CD8-positive, alpha-beta memory T cell (primary cell): ENCODE data around the gene MAP1S. TPM values are rescaled to one million over a fixed set of nuclear protein-coding genes. Genes with fewer than 3 reads are reported as not detected.

Source experiments
- CTCF ChIA-PET: fragments of 350-600 bp; sonication (Branson Sonifier 250); formaldehyde crosslinking; loops from one replicate; lab custom pipeline; 2021; ENCODE audit warnings: antibody characterized with exemption; lab: Charles Lee
- POLR2A ChIA-PET: fragments of 350-600 bp; sonication (Branson Sonifier 250); formaldehyde crosslinking; loops from one replicate; lab custom pipeline; 2021; ENCODE audit warnings: antibody characterized with exemption; lab: Charles Lee
- DNase-seq, 5 donors: peaks; one replicate each; pipeline versions ENCODE4 v3.0.0 to v3.0.0-alpha.2; 2020 to 2022; ENCODE audit warnings: mixed read lengths in 1 of 5
- H3K27ac ChIP-seq: one replicate; pipeline ENCODE4 v1.7.0; 2013; ENCODE audit warnings: low read depth, mild to moderate bottlenecking, low read length, moderate library complexity
- H3K27me3 ChIP-seq: 2 replicates; pipeline ENCODE4 v1.7.0; 2013; ENCODE audit warnings: low read length, mild to moderate bottlenecking; ENCODE audit not compliant: insufficient read depth, poor library complexity, severe bottlenecking
- H3K36me3 ChIP-seq: 2 replicates; pipeline ENCODE4 v1.7.0; 2013; ENCODE audit warnings: mild to moderate bottlenecking, low read length, moderate library complexity; ENCODE audit not compliant: insufficient read depth
- H3K4me1 ChIP-seq: 2 replicates; pipeline ENCODE4 v1.7.0; 2013; ENCODE audit warnings: mild to moderate bottlenecking, low read length, moderate library complexity; ENCODE audit not compliant: insufficient read depth
- H3K4me3 ChIP-seq: 2 replicates; pipeline ENCODE4 v1.7.0; 2013; ENCODE audit warnings: mild to moderate bottlenecking, low read length
- H3K9me3 ChIP-seq: 2 replicates; pipeline ENCODE4 v1.7.0; 2013; ENCODE audit warnings: mild to moderate bottlenecking, low read length
- H3K27ac Mint-ChIP-seq, 8 donors: one replicate each; pipeline ENCODE4 v1.8.0; 2020 to 2021; ENCODE audit warnings: mixed read lengths in 8 of 8, mild to moderate bottlenecking in 6 of 8, inconsistent platforms in 3 of 8, moderate library complexity in 3 of 8
- H3K27me3 Mint-ChIP-seq, 2 donors: one replicate each; pipeline ENCODE4 v1.8.0; 2020 to 2021; ENCODE audit warnings: mixed read lengths in 2 of 2, mild to moderate bottlenecking in 1 of 2, moderate library complexity in 1 of 2
- H3K36me3 Mint-ChIP-seq, 3 donors: one replicate each; pipeline ENCODE4 v1.8.0; 2020 to 2021; ENCODE audit warnings: mixed read lengths in 3 of 3, inconsistent platforms in 1 of 3, mild to moderate bottlenecking in 1 of 3
- H3K4me1 Mint-ChIP-seq, 3 donors: one replicate each; pipeline ENCODE4 v1.8.0; 2020 to 2021; ENCODE audit warnings: mixed read lengths in 3 of 3, inconsistent platforms in 1 of 3, mild to moderate bottlenecking in 1 of 3
- H3K4me3 Mint-ChIP-seq, 7 donors: one replicate each; pipeline ENCODE4 v1.8.0; 2020 to 2021; ENCODE audit warnings: mixed read lengths in 7 of 7, mild to moderate bottlenecking in 6 of 7, moderate library complexity in 4 of 7, inconsistent platforms in 2 of 7
- H3K9me3 Mint-ChIP-seq, 5 donors: one replicate each; pipeline ENCODE4 v1.8.0; 2020 to 2022; ENCODE audit warnings: mixed read lengths in 5 of 5, mild to moderate bottlenecking in 3 of 5, moderate library complexity in 2 of 5, inconsistent platforms in 1 of 5
- polyA plus RNA-seq: library from polyadenylated mRNA; unstranded; fragments of 300-500 nt; fragmentation: Illumina TruSeq; gene quantifications from one replicate; pipeline ENCODE4 v1.2.3, GENCODE V29; 2021
- total RNA-seq, 2 experiments: library from RNA; stranded (reverse); gene quantifications; one replicate each; pipeline ENCODE4 v1.2.3, GENCODE V29; 2021

Gene MAP1S
- total and polyA plus RNA-seq, 3 experiments from 2014 or later = 43.0 to 72.3 (median 66.1) TPM

DNA sequence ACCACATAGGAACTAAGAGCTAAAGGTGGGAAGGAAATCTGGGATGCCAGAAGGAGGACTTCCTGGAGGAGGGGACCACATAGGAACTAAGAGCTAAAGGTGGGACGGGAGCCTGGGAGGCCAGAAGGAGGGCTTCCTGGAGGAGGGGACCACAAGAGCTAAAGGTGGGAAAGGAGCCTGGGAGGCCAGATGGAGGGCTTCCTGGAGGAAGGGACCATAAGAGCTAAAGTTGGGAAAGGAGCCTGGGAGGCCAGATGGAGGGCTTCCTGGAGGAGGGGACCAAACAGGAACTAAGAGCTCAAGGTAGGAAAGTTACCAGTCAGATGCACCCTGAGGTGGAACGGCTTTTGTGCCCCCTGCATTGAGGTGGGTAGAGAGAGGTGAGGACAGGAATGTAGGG lies 22.2 kb downstream of the MAP1S start:
- Mint-ChIP-seq H3K27me3 (no peaks in the 10 kb centered on the region), H3K4me3 (peak overlapping the region in 1 of 7 donors; percentile 10), H3K36me3 (peaks cover 0 to 21% (median 4%) of the 10 kb centered on the region in 3 donors), H3K27ac (peak overlapping the region in 4 of 8 donors; percentile 2 to 94 (median 75)), H3K4me1 (peaks cover 2 to 7% (median 6%) of the 10 kb centered on the region in 3 donors), H3K9me3 (no peaks in the 10 kb centered on the region)
- Histone ChIP-seq H3K9me3 (no peaks in the 10 kb centered on the region), H3K4me3 (no peak overlapping the region), H3K4me1 (no peaks in the 10 kb centered on the region), H3K27me3 (no peaks in the 10 kb centered on the region), H3K27ac (no peak overlapping the region), H3K36me3 (peaks cover 4% of the 10 kb centered on the region)
- ChIA-PET CTCF (interaction anchor here (1.0 to 1.2 kb wide), 3 partner anchors 12 to 38 kb away, joined by 3 to 4 read pairs (median 3); no protein-coding TSS in a partner anchor), POLR2A (no interaction called here)
- DNase-seq = no peak

- H3K27ac ChIP-seq = no peak overlapping the region
- H3K4me3 Mint-ChIP-seq = peak overlapping the region in 1 of 7 donors; percentile 63
- ChIA-PET CTCF (no interaction called here), POLR2A (no interaction called here)
- no peaks in the 10 kb centered on the region for H3K27me3 ChIP-seq
- H3K9me3 Mint-ChIP-seq = no peaks in the 10 kb centered on the region
- H3K4me1 ChIP-seq = peaks cover 16% of the 10 kb centered on the region
- no peaks in the 10 kb centered on the region for H3K9me3 ChIP-seq
- peaks cover 0 to 8% (median 4%) of the 10 kb centered on the region in 3 donors for H3K36me3 Mint-ChIP-seq
- H3K27me3 Mint-ChIP-seq = no peaks in the 10 kb centered on the region
- H3K36me3 ChIP-seq = no peaks in the 10 kb centered on the region
- DNase-seq = no peak
- H3K4me3 ChIP-seq = no peak overlapping the region
- H3K4me1 Mint-ChIP-seq = peaks cover 17 to 24% (median 19%) of the 10 kb centered on the region in 3 donors
- peak overlapping the region in 4 of 8 donors; percentile 10 to 70 (median 62) for H3K27ac Mint-ChIP-seq
Observed at GRCh38 chr19:17743874-17744580, 24.7 kb downstream of the MAP1S start.

DNA sequence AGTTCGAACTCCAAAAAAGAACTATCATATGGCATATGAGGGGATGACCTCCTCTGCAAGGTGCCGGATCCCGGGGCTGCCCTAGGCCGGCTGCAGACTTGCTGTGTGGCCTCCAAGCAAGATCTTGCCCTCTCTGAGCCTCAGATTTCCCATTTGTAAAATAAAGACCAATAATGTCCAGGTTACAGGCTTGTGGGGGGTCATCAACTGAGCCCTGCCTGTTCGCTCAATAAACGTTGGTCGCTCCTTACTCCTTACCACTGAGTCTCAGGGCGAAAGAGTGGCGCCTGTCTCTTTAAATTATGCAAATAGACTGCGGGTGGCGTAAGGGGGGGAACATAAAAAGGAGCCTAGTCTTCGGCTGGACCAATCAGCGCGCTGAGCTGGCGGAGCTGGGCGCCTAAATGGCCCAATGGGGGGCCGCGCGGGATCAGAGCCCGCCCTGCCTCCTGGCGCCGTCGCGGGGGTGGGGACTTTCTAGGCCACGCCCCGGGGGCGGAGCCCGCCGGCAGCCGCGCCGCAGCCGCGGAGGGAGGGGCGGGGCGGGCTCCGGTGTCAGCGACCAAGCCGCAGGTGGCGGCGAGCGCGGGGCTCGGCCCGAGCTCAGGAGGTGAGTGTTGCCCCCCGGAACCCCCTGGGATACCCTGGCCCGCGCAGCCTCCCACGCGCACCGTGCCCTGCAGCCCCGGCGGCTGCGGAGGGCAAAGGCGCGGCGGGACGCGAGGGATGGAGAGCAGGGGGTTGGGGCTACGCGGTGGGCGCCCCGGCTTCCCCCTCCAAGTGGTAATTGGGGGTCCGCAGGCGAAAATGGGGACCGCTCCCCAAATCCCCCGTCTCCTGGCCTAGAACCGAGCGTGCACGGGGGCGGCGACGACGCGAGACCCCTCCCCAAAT lies 28.2 kb downstream of the MAP1S start:
- peaks cover 0 to 11% (median 2%) of the 10 kb centered on the region in 3 donors for H3K36me3 Mint-ChIP-seq
- CTCF ChIA-PET = interaction anchor here (1.0 to 2.2 kb wide), 2 partner anchors 27 to 112 kb away, joined by 3 to 5 read pairs; partner anchors contain the start of gene RPL18A
- Histone ChIP-seq H3K4me3 (peak overlapping the region; percentile 54), H3K27me3 (no peaks in the 10 kb centered on the region), H3K4me1 (peaks cover 36% of the 10 kb centered on the region), H3K36me3 (no peaks in the 10 kb centered on the region), H3K9me3 (no peaks in the 10 kb centered on the region), H3K27ac (no peak overlapping the region)
- no peaks in the 10 kb centered on the region for H3K27me3 Mint-ChIP-seq
- POLR2A ChIA-PET = interaction anchor here (1.0 to 1.9 kb wide), 2 partner anchors 28 to 112 kb away, joined by 4 to 13 read pairs; partner anchors contain the start of genes MAP1S and RPL18A
- peak; percentile 92 to 96 (median 94) for DNase-seq
- peaks cover 43 to 53% (median 44%) of the 10 kb centered on the region in 3 donors for H3K4me1 Mint-ChIP-seq
- H3K9me3 Mint-ChIP-seq = no peaks in the 10 kb centered on the region
- peak overlapping the region; percentile 70 to 98 (median 94) for H3K4me3 Mint-ChIP-seq
- H3K27ac Mint-ChIP-seq = peak overlapping the region; percentile 32 to 92 (median 76)

- ChIA-PET POLR2A (interaction anchor here (1.6 kb wide), 1 partner anchor 30 kb away, joined by 4 read pairs; the partner anchor contains the start of gene MAP1S), CTCF (interaction anchor here (1.2 to 2.2 kb wide), 3 partner anchors 17 to 106 kb away, joined by 3 to 5 read pairs (median 4); no protein-coding TSS in a partner anchor)
- H3K4me3 ChIP-seq = peak overlapping the region; percentile 54
Observed at GRCh38 chr19:17748884-17749638, 29.8 kb downstream of the MAP1S start.

GRCh38 chr19:17749912-17750317 lies 30.6 kb downstream of the MAP1S start:
- ChIA-PET POLR2A (interaction anchor here (1.6 kb wide), 1 partner anchor 31 kb away, joined by 4 read pairs; the partner anchor contains the start of gene MAP1S), CTCF (interaction anchor here (1.5 kb wide), 1 partner anchor 105 kb away, joined by 3 read pairs; no protein-coding TSS in a partner anchor)
- Mint-ChIP-seq H3K27me3 (no peaks in the 10 kb centered on the region), H3K36me3 (peaks cover 3 to 19% (median 4%) of the 10 kb centered on the region in 3 donors), H3K4me3 (peak overlapping the region; percentile 87 to 98 (median 95)), H3K4me1 (peaks cover 45 to 61% (median 50%) of the 10 kb centered on the region in 3 donors), H3K27ac (peak overlapping the region; percentile 44 to 98 (median 96)), H3K9me3 (no peaks in the 10 kb centered on the region)
- DNase-seq = peak in 1 of 5 donors; percentile 27
- Histone ChIP-seq H3K27ac (no peak overlapping the region), H3K4me3 (no peak overlapping the region), H3K36me3 (no peaks in the 10 kb centered on the region), H3K27me3 (no peaks in the 10 kb centered on the region), H3K9me3 (no peaks in the 10 kb centered on the region), H3K4me1 (peaks cover 56% of the 10 kb centered on the region)

More at GRCh38 chr19:17748884-17749638, 29.8 kb downstream of the MAP1S start:
- peak overlapping the region; percentile 71 to 98 (median 96) for H3K27ac Mint-ChIP-seq
- no peaks in the 10 kb centered on the region for H3K9me3 ChIP-seq
- no peaks in the 10 kb centered on the region for H3K27me3 Mint-ChIP-seq
- H3K36me3 Mint-ChIP-seq = peaks cover 0 to 13% (median 2%) of the 10 kb centered on the region in 3 donors
- no peak for DNase-seq
- no peak overlapping the region for H3K27ac ChIP-seq
- no peaks in the 10 kb centered on the region for H3K27me3 ChIP-seq
- peaks cover 48% of the 10 kb centered on the region for H3K4me1 ChIP-seq
- H3K36me3 ChIP-seq = no peaks in the 10 kb centered on the region
- H3K9me3 Mint-ChIP-seq = no peaks in the 10 kb centered on the region
- H3K4me1 Mint-ChIP-seq = peaks cover 44 to 56% (median 44%) of the 10 kb centered on the region in 3 donors
- peak overlapping the region; percentile 87 to 98 (median 95) for H3K4me3 Mint-ChIP-seq

DNA sequence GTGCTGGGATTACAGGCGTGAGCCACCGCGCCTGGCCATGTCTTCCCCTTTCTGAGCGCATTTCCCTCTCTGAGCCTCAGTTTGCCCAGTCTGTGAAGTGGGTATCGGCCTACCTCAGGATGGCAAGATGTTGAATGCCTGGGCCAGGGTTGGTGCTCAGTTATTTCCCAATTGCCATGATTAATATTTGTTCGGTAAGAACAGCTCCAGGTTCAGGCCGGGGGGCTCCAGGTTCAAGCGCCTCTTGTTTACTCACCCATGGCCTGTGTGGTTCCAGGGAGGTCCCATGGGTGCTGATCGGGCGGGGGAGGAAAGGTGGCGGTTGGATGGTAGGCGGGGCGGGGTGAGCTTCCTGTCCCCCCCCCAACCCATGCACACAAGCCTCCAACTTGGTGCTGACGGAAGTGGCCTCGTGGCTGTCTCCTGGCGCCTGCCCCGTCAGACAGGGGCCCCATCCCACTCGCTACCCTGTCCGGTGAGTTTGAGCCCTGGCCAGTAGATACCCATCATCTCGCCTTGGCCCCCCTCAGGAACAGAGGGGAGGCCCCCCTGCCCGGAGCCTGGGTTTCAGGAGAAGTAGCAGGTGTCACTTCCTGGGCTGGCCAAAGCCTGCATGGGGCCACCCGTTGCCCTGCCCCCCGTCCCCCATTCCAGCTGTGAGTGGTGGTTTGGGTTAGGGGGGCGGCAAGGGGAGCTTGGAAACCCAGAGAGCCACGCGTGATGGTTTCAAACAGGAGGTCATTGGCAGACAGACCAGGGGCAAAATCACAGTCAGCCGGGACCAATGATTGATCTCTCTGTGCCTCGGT lies 32.0 kb downstream of the MAP1S start, which contains the start of gene FCHO1:
Gene FCHO1, plus strand, starts transcription at position 375 of the 809 bp plus-strand sequence. CDS start 3,688 bp downstream, outside the sequence.
- peaks cover 3 to 31% (median 6%) of the 10 kb centered on the region in 3 donors for H3K36me3 Mint-ChIP-seq
- peaks cover 47 to 72% (median 61%) of the 10 kb centered on the region in 3 donors for H3K4me1 Mint-ChIP-seq
- Histone ChIP-seq H3K9me3 (no peaks in the 10 kb centered on the region), H3K4me3 (peak within 1 kb of the TSS; percentile 90), H3K27ac (peak within 1 kb of the TSS; percentile 79), H3K36me3 (no peaks in the 10 kb centered on the region), H3K4me1 (peaks cover 64% of the 10 kb centered on the region), H3K27me3 (no peaks in the 10 kb centered on the region)
- no peaks in the 10 kb centered on the region for H3K9me3 Mint-ChIP-seq
- DNase-seq = peak; percentile 81 to 93 (median 85)
- peak within 1 kb of the TSS; percentile 74 to 98 (median 96) for H3K27ac Mint-ChIP-seq
- CTCF ChIA-PET = interaction anchor here (0.7 to 2.1 kb wide), 8 partner anchors 16 to 203 kb away, joined by 3 to 6 read pairs (median 4); partner anchors contain the start of gene RPL18A
- peak within 1 kb of the TSS; percentile 87 to 98 (median 95) for H3K4me3 Mint-ChIP-seq
- POLR2A ChIA-PET = interaction anchor here (0.6 to 1.4 kb wide), 4 partner anchors 29 to 108 kb away, joined by 3 to 6 read pairs (median 5); partner anchors contain the start of genes JAK3, MAP1S and RPL18A
- peaks cover 0 to 1% of the 10 kb centered on the region in 2 donors for H3K27me3 Mint-ChIP-seq
